ENCODE measurements around the gene DLK2.

The DLK2 gene

GRCh38 chr6:43453831-43454230 lies 1.5 kb downstream of the DLK2 start:
- DNase-seq (ENCODE audit: low read depth): no peak

GRCh38 chr6:43452896-43453295 lies 2.5 kb downstream of the DLK2 start:
- no peak for DNase-seq (ENCODE audit: low read depth)

DNA sequence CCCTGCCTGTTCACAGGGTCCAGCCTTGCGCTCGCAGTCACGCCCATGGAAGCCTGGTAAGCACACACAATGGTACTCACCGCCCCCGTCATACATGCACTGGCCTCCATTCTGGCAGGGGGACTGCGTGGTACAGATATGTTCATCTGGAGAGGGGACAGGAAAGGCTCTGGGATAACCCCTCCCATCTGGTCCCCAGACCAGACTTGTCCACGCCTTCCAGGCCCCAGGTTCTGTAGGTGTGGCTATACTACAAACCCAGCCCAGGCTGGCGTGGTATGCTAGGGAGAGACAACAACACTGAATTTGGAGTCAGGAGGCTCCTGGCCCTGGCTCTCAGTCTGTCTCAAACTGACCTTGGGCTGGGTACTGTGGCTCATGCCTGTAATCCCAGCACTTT lies 3.4 kb downstream of the DLK2 start:
- no peak for DNase-seq (ENCODE audit: low read depth)

- DNase-seq (ENCODE audit: low read depth): no peak
Measured at GRCh38 chr6:43451348-43451747, 4.0 kb downstream of the DLK2 start.

DNA sequence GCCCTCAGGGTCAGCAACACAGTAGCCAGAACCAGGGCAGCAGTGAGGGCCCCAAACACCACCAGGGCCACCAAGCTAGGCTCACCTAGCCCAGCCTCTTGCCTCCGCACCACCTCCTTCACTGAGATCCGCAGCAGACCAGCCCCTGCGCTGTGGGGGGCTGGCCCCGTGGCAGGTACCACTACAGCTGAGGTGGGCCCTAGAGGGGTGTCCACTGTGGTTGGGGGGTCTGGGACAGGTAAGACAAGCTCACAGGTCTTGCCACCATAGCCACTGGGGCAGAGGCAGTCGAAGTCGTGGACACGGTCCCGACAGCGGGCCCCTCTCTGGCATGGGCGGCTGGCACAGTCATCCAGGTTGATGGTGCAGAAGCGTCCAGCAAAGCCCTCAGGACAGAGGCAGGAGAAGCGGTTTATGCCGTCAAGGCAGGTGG lies 4.6 kb downstream of the DLK2 start:
- DNase-seq (ENCODE audit: low read depth): no peak

DNA sequence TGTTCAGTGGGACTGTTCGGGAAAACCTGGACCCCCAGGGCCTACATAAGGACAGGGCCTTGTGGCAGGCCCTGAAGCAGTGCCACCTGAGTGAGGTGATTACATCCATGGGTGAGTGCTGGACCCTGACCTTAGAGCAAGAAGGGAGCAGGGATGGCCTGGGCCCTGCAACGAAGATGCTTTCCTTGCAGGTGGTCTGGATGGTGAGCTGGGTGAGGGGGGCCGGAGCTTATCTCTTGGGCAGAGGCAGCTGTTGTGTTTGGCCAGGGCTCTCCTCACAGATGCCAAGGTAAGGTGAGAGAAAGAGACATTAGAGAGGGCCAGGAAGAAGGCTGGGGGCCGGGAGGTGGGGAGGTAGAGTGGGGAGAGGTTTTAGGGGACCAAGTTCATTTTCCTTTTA lies 6.4 kb downstream of the DLK2 start:
- DNase-seq (ENCODE audit: low read depth): no peak

- no peak for DNase-seq (ENCODE audit: low read depth)
Measured at GRCh38 chr6:43447604-43448003, 7.7 kb downstream of the DLK2 start.

DNA sequence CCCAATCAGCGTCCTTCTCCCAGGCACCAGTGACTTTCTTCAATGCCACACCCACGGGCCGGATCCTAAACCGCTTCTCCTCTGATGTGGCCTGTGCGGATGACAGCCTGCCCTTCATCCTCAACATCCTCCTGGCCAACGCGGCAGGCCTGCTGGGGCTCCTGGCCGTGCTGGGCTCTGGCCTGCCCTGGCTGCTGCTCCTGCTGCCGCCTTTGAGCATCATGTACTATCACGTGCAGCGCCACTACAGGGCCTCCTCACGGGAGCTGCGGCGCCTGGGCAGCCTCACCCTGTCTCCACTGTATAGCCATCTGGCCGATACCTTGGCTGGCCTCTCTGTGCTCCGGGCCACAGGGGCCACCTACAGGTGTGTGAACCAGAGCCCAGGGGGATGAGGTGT lies 9.8 kb downstream of the DLK2 start:
- DNase-seq (ENCODE audit: low read depth): no peak

- no peak for DNase-seq (ENCODE audit: low read depth)
Measured at GRCh38 chr6:43444582-43444981, 10.8 kb downstream of the DLK2 start.

GRCh38 chr6:43444036-43444435 lies 11.3 kb downstream of the DLK2 start:
- DNase-seq (ENCODE audit: low read depth): no peak

- DNase-seq (ENCODE audit: low read depth): no peak
Measured at GRCh38 chr6:43442935-43443334, 12.4 kb downstream of the DLK2 start.

- no peak for DNase-seq (ENCODE audit: low read depth)
Measured at GRCh38 chr6:43437700-43438099, 17.6 kb downstream of the DLK2 start.

- DNase-seq (ENCODE audit: low read depth): no peak
Measured at GRCh38 chr6:43436577-43437282, 18.6 kb downstream of the DLK2 start.

- DNase-seq (ENCODE audit: low read depth): no peak
Measured at GRCh38 chr6:43435682-43436437, 19.5 kb downstream of the DLK2 start.

DNA sequence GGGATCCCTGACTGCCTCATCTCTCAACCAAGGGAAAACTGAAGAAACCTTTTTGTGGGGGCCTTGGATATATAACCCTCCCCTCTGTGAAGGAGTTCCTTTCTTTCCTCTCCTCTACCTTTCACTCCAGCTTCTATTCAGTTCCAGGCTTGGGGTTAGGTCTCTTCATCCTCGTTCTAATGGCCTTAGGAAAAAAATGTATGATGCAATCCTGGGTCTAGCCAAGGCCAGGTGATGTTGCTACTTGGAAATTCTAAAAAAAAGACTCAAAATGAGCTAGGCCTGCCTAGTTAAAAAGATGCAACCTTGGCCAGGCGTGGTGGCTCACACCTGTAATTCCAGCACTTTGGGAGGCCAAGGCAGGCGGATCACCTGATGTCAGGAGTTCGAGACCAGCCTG lies 20.4 kb downstream of the DLK2 start:
- no peak for DNase-seq (ENCODE audit: low read depth)

DNA sequence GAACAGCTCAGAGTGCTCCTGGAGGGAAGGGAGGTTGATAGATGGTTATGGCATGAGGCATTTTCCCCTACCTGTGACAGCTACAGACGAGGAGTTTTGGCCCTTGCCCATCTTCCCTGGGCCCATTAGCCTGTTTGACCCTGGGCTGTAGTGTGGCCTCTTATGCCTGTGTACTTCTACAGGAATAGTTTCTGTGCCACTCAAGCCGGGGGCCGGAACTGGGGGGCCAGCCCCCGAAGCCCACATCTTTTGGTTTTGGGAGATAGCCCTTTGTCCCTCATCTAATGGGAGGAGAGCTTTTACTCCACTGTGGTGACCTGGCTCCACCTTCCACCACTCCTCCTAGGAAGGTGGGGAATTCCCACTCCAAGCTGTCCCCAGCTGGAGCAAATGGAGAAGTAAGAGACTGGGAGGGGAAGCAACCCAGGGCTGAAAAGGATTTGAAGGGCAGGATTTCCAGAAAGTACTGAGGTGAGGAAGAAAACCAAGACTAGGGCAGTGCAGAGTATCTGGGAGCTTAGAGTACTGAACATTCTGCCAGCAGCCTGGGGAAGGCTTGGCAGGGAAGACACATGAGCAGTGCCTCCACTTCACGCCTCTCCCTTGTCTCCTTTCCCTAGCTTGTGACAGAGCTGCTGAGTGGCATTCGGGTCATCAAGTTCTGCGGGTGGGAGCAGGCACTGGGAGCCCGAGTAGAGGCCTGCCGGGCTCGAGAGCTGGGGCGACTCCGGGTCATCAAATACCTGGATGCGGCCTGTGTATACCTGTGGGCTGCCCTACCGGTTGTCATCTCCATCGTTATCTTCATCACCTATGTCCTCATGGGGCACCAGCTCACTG lies 21.1 kb downstream of the DLK2 start:
- DNase-seq (ENCODE audit: low read depth): no peak

DNA sequence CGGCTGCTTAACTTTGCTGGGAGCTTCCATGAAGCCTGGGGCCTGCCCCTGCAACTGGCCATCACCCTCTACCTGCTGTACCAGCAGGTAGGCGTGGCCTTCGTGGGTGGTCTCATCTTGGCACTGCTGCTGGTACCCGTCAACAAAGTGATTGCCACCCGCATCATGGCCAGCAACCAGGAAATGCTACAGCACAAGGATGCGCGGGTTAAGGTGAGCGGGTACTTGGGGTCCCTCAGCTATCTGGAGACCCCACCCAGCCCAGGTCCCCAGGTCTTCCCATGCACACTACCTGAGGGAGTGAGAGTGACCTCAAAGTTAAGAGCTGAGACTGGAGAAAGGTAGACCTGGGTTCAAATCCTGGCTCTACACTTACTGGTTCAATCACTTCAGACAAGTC lies 22.2 kb downstream of the DLK2 start:
- no peak for DNase-seq (ENCODE audit: low read depth)

GRCh38 chr6:43432009-43432945 lies 23.1 kb downstream of the DLK2 start:
- DNase-seq (ENCODE audit: low read depth): no peak

- no peak for DNase-seq (ENCODE audit: low read depth)
Measured at GRCh38 chr6:43428874-43429273, 26.5 kb downstream of the DLK2 start.

DNA sequence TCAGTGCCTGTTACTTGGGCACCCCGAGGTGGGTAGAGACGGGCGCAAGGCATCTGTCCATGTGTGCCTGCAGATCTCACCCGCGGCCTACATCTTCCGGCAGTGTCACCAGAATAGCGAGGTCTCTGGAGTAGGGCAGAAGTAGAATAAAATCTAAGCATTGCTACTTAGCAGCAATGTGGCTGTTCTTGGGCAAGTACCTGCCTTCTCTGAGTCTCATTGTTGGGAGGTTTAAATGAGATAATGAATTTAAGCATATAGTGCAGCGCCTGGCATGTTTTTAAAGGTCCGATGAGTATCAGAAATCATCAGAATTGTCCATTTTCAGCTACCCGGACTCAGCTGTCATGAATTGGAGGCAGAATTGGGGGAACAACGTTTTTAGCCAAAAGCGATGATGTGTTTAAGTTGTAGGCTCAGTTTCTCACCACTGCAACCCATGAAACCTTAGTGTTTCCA lies 27.2 kb downstream of the DLK2 start:
- DNase-seq (ENCODE audit: low read depth): no peak

DNA sequence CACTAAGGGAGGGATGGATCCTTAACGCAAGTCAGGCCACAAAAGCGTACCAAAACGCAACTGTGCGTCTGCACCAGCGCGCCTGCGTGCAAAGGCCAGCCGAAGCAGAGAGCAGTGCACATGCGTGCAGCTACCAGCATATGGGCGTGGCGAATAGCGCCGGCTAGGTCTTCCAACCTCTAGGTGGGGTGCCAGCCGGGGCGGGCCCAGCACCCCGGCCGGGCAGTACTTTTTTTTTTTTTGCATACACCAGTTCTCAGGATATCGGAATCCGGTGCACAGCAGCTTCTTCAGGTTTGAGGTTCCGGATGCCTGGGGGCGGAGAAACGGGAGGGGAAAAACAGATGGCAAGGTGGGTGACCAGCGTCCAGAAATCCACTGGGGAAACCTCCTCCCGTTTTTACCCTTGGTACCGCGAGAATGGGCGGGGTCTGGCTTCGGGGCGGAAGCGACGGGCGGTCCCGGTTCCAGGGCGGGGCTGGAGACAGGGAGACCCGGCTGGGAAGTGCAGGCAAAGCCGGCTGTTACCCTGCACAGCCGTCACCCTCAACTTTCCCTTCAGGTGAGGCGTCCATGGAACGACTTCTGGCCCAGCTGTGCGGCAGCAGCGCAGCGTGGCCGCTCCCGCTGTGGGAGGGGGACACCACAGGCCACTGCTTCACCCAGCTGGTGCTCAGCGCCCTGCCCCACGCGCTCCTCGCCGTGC lies 27.8 kb downstream of the DLK2 start, which contains the start of gene ABCC10:
TSS of gene ABCC10 (plus strand) at position 136 of the 706 bp plus-strand sequence. CDS start at position 574, 438 bp downstream.
- DNase-seq (ENCODE audit: low read depth): peak; percentile 91

Measured in activated T-cell treated with anti-CD3 and anti-CD28 coated beads for 48 hours (primary cell).